ENCODE data around the gene CYP11A1.

The CYP11A1 gene

DNA sequence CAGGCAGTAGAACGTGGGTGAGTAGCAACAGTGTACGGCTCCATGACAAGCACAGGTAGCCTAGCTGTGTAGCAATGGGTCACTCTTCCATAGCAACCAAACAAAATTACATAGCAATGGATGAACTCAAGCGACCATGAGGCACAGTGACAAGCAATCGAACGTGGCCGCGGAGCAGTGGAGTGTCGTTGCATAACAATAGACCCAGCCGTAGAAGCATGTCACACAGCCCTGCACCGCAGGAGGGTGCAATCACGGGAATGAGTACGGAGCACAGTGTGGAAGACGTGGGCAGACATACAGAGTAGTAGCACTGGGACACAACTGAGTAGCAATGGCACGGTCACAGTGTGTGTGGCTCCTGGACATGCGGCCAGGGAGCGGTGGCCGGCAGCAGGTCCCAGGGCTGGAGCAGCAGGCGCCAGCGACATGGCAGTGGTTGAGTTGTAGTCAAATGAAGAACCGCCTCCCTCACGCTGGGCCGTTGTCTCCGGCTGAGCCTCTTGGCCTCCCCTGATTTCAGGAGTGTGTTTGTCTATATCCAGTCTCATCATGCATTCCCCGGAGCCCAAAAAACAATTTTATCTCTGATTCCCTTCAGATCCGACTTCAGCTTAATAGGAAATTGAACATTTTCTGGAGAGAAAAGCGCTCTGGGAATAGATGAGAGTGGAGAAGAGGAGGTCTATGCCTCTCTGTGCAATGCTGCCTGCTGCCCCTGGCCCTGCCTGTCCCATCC is 67.2 kb downstream of the CYP11A1 start:
- DNase-seq (ENCODE audit: low spot score): no peak

DNA sequence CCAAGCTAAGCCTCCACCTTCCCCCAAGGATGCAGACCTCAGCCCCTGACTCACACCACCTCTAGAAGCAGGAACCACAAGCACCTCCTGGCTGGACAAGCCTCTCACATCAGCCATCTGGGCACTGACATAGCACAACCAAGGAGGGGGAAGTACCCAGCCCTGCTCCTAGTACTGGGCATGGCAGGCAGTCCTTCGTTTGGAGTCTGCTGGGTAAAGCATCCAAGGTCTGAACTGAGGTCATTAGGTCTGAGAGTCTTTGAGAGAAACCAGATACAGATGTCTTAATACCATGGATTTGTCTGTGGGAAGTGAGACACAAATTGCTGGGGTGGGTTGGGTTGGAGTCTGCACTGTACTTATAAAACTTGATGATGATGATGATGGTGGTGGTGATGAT is 69.6 kb downstream of the CYP11A1 start:
- no peak for DNase-seq (ENCODE audit: low spot score)

DNA sequence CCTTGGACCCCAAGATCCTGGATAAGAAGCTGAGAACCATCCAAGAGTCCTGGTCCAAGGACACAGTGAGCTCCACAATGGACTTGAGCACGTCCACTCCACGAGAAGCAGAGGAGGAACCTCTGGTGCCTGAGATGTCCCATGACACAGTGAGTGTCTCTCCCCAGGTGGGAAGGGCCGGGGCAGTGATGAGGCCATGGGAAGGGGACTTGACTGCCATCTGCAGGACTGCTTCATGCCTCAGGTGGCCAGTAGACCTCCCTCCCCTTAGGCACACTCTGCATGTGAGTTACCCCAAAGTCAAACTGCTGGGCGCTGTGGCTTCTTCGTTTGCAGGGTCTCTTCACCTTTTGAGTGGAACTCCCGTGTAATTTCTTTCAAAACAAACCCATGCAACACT is 71.6 kb downstream of the CYP11A1 start:
- no peak for DNase-seq (ENCODE audit: low spot score)

DNA sequence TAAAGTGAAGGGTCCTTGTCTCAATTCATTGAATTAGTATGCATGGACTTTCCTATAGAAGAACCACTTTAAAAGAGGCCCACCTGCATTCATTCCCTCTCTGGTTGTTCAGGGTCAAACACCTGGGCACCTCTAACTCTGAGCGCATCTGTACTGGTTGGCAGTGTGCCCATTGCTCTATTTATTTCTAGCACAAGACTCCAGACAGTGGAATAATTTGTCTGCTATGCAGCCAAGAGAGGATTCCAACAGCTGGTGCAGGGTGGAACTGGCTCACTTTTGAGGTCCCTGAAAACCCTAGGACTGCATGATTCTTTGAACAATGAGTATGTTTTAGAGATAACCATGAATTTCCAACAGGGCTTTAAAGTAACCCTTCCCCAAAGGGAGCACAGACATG is 73.4 kb downstream of the CYP11A1 start:
- DNase-seq (ENCODE audit: low spot score): no peak

DNA sequence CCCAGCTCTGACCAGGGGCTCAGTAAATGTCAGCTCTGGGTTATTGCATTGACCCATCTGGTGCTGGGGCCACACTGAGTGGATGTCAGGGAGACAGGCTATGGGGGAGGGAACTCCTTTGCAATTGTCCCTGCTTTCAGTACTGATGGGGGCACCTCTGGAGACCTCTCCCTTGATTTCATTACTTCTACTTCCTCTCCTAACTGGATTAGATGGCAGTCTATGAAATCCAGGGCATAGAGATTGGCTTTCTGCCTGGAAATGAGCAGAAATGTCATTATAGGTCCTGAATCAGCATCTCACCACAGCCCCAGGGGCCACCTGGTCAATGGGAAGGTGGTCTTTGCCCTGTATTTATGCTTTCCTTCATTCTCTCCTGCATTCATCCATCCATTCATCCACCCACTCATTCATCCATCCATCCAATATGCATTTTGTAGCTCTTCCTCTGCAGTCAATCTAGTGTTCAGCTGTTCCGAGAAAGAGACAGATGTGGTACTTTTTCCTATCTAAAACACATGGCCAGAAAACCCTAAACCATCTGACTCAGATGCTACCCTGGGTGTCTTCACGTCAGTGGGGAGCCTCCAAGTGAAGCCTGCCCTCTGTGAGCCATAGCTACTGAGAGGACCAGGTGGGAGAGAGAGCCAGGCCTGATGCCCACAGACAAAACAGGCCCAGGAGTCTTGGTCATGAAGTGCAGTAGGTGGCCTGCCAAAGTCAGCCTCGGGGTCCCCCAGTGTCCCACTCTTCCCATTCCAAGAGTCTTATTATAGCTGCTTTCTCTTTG is 74.2 kb downstream of the CYP11A1 start:
- DNase-seq (ENCODE audit: low spot score): no peak

DNA sequence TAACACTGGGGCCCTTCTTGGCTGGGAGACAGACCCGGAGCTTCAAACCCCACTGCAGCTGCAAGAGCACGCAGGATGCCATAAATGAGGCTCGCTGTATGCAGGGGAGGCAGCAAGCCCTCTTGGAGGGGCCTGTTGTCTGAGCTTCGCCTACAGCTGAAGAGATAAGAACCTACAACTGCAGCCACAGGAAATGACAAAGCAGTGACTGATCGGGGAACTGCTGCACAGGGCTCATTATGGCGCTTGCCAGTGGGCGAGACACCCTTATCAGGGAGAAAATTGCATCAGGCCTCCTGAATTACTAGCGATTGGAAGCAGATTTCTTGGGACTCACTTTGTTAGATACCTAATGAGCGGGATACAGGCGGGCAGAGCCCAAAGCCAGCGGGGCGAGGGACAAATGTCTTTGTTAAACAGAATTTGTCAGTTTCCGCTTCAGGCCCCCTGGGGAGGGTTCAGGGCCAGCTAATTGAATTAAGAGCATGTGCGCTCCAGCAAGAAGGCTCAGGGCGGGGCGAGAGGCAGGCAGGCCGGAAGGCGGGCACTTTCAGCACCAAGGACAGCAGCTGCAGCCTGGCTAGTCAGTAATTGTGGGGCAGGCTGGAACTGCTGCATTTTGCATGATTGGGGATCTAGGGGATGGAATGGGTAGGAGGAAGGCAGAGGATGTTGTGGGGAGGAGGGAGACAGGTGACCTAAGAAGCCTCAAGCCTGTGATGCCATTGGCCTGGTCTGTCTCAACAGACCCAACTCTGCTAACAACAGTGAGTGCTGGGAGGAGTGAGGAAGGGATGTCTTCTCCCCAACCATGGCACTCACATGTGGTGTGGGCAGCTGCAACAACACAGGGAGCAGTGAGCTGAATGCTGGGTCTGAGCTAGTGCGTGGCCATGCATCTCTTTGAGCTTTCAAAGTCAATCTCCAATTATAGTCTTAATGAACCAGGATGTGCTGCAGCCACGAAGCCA is 76.1 kb downstream of the CYP11A1 start:
- DNase-seq (ENCODE audit: low spot score): peak; percentile 90

DNA sequence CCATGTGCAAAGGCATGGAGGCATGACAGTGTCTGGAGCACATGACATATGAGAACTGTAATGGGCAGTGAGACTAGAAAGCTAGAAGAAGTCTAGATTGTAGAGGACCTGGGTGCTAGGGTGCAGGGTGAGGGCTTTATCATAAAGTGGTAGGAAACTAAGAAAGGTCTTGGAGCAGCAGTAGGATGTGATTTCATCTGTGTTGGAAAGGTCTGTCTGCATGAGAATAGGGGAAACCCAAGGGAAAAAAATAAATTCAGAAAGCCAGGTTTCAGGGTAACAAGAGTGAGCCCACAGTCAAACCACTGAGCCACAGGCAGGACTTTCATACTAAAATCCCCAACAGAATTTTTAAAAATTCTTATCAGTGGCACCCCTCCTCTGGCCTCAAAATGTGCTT is 76.8 kb downstream of the CYP11A1 start:
- no peak for DNase-seq (ENCODE audit: low spot score)

DNA sequence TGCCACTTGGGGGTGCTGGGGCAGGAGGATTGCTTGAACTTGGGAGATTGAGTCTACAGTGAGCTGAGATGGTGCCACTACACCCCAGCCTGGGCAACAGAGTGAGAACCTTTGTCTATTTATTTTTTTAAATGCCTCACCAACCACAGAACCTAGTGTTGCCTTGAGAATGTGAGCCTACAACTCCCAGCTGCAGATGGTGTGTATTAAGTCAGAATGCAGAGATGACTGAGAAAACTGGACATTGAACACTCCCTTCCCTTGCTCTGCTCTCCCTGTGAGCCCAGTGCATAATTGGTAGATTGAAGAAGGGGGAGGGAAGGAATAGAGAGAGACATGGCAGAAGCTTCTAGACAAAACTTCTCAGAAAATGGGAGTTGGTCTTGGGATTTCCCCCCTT is 77.8 kb downstream of the CYP11A1 start:
- no peak for DNase-seq (ENCODE audit: low spot score)

Data from D341Med (cell line).